NCI-H187 (cell line): Measurements from ENCODE around the gene SHROOM3.

Experiments
- DNase-seq, 2 experiments: peaks; one replicate each; lab custom pipeline; 2025; lab: John Stamatoyannopoulos, UW

SHROOM3 gene

GRCh38 chr4:76751612-76752343, 316.7 kb downstream of the SHROOM3 start:
- DNase-seq, result no peak

- no peak for DNase-seq
These were observed 318.0 kb downstream of the SHROOM3 start for GRCh38 chr4:76752861-76753501.

- no peak for DNase-seq
These were observed 318.8 kb downstream of the SHROOM3 start for GRCh38 chr4:76753814-76754213.

- no peak for DNase-seq
These were observed 319.4 kb downstream of the SHROOM3 start for GRCh38 chr4:76754439-76754838.

GRCh38 chr4:76755756-76756155, 320.7 kb downstream of the SHROOM3 start:
- no peak for DNase-seq

GRCh38 chr4:76756416-76756815, 321.4 kb downstream of the SHROOM3 start:
- DNase-seq, result no peak

- no peak for DNase-seq
These were observed 322.4 kb downstream of the SHROOM3 start for GRCh38 chr4:76757418-76757939.

- DNase-seq, result no peak
These were observed 323.4 kb downstream of the SHROOM3 start for GRCh38 chr4:76758290-76758882.

GRCh38 chr4:76758996-76759395, 324.0 kb downstream of the SHROOM3 start:
- DNase-seq, result no peak

GRCh38 chr4:76760193-76760592, 325.2 kb downstream of the SHROOM3 start:
- no peak for DNase-seq

- no peak for DNase-seq
These were observed 327.4 kb downstream of the SHROOM3 start for GRCh38 chr4:76762137-76763130.

GRCh38 chr4:76764251-76764650, 329.2 kb downstream of the SHROOM3 start:
- no peak for DNase-seq

GRCh38 chr4:76765473-76766183, 330.6 kb downstream of the SHROOM3 start:
- no peak for DNase-seq

- no peak for DNase-seq
These were observed 333.0 kb downstream of the SHROOM3 start for GRCh38 chr4:76767983-76768382.

- no peak for DNase-seq
These were observed 337.6 kb downstream of the SHROOM3 start for GRCh38 chr4:76772498-76773106.

GRCh38 chr4:76773766-76774165, 338.7 kb downstream of the SHROOM3 start:
- DNase-seq, result no peak

GRCh38 chr4:76779740-76780459, 344.9 kb downstream of the SHROOM3 start:
- DNase-seq, result no peak

GRCh38 chr4:76780781-76781697, 346.0 kb downstream of the SHROOM3 start:
- no peak for DNase-seq
